HEK293 (cell line): ENCODE results near the gene SF3B3.

Experiments
- ATF2 ChIP-seq: fragments of 450-650 bp; formaldehyde crosslinking; IDR thresholded peaks from 2 replicates; pipeline ENCODE4 v1.5.1; 2016; ENCODE audit warnings: missing biosample characterization, missing genetic modification characterization, low read depth
- CTCF ChIP-seq: fragments of 450-650 bp; formaldehyde crosslinking; IDR thresholded peaks from 2 replicates; pipeline ENCODE4 v1.5.1; 2016; ENCODE audit warnings: missing biosample characterization, missing genetic modification characterization
- FEZF1 ChIP-seq: fragments of 450-650 bp; formaldehyde crosslinking; IDR thresholded peaks from 2 replicates; pipeline ENCODE4 v1.5.1; 2016; ENCODE audit warnings: missing biosample characterization, missing genetic modification characterization
- PRDM1 ChIP-seq: fragments of 450-650 bp; formaldehyde crosslinking; IDR thresholded peaks from 2 replicates; pipeline ENCODE4; 2016; ENCODE audit warnings: missing biosample characterization, missing genetic modification characterization
- TCF7L2 ChIP-seq: IDR thresholded peaks from 2 replicates; pipeline ENCODE4 v1.6.1; 2011; ENCODE audit warnings: low read depth, mild to moderate bottlenecking, inconsistent platforms, low read length, moderate library complexity, borderline replicate concordance
- ZNF211 ChIP-seq: fragments of 450-650 bp; formaldehyde crosslinking; IDR thresholded peaks from 2 replicates; pipeline ENCODE4 v1.5.1; 2016; ENCODE audit warnings: low read depth, missing biosample characterization, missing genetic modification characterization
- ZXDB ChIP-seq: fragments of 450-650 bp; formaldehyde crosslinking; IDR thresholded peaks from 2 replicates; pipeline ENCODE4 v1.5.1; 2016; ENCODE audit warnings: missing biosample characterization, missing genetic modification characterization
- TF ChIP-seq, protein P1 (sequence below): fragments of 450-650 bp; formaldehyde crosslinking; IDR thresholded peaks from 2 replicates; pipeline ENCODE4 v1.5.1; 2016; ENCODE audit warnings: missing biosample characterization, missing genetic modification characterization
- TF ChIP-seq, protein P2 (sequence below): sonication (generic); formaldehyde crosslinking; IDR thresholded peaks from 2 replicates; pipeline ENCODE4 v1.8.1; 2022; ENCODE audit warnings: mild to moderate bottlenecking, moderate library complexity, missing genetic modification reagents

DNA sequence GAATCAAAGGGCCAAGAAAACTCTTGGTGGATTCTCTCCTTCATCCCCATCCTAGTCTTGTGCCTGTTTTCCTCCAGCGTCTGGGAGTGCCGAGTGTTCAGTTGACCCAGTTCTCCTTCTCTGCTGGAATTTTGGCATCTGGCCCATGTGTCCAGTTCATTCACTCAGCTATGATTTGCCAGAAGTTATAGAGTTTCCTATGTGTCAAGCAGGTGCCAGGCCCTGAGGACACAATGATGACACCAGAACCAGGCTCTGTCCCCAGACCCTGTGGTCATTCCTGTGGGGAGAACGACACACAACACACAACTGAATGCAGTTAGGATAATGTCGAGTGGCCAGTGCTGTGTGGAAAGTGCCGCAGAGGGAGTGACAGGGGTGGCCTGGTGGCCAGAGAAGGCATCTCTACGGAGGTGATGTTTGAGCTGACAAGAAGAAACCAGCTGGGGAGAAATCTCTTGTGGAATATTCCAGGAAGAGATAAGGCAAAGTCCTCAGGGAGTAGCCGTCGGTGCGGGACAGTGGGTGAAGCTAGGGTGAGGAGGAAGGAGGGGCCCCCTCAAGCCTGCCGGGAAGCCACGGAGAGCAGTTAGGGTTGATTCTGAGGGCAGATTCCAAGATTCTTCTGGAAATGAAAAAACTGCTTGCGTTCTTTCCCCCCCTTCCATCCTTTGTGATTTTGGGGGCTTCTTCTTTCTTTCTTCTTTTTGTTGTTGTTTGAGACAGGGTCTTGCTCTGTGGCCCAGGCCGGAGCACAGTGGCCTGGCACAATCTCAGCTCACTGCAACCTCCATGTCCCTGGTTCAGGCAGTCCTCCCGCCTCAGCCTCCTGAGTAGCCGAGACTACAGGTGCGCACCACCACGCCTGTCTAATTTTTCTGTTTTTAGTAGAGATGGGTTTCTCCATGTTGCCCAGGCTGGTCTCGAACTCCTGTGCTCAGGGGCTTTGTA lies 86.9 kb downstream of the SF3B3 start:
- no peak for TF ChIP-seq CTCF (tag by site-specific recombination)
- TF ChIP-seq TCF7L2: no peak
- no peak for TF ChIP-seq ZXDB
- no peak for TF ChIP-seq ZNF211 (tag by site-specific recombination)
- TF ChIP-seq, protein P1, sequence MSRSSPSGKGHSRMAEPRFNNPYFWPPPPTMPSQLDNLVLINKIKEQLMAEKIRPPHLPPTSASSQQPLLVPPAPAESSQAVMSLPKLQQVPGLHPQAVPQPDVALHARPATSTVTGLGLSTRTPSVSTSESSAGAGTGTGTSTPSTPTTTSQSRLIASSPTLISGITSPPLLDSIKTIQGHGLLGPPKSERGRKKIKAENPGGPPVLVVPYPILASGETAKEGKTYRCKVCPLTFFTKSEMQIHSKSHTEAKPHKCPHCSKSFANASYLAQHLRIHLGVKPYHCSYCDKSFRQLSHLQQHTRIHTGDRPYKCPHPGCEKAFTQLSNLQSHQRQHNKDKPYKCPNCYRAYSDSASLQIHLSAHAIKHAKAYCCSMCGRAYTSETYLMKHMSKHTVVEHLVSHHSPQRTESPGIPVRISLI (tag by site-specific recombination): no peak
- no peak for TF ChIP-seq PRDM1 (tag by site-specific recombination)
- TF ChIP-seq, protein P2, sequence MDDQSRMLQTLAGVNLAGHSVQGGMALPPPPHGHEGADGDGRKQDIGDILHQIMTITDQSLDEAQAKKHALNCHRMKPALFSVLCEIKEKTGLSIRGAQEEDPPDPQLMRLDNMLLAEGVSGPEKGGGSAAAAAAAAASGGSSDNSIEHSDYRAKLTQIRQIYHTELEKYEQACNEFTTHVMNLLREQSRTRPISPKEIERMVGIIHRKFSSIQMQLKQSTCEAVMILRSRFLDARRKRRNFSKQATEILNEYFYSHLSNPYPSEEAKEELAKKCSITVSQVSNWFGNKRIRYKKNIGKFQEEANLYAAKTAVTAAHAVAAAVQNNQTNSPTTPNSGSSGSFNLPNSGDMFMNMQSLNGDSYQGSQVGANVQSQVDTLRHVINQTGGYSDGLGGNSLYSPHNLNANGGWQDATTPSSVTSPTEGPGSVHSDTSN (CRISPR knock-in tag): no peak
- TF ChIP-seq FEZF1: no peak
- TF ChIP-seq ATF2 (tag by site-specific recombination): no peak
